ENCODE data around the gene CDX1.

DNA sequence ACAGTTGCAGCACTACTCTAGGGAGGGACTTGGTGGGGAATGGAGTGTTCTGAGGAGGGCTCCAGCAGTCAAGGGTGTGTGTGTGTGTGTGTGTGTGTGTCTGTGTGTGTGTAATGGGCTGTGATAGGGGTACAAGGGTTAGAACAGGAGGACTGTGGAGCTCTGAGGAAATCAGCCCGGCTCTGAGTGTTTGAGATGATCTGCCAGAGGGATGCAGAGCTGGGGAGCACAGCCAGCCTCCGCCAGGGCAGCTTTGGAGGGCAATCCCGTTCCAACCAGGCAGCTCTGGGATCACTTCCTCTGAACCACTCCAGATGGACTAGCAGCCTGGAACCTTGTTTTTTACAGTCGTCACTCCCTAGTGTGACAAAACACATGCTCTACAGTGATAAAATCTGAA, 20.3 kb downstream of the CDX1 start:
- TF ChIP-seq POLR2A (IDR thresholded peaks at IDR 0.05) (no peak), POLR2AphosphoS5 (IDR thresholded peaks at IDR 0.05) (no peak), EP300 (IDR thresholded peaks at IDR 0.05) (no peak)
- TF ChIP-seq, protein P1, sequence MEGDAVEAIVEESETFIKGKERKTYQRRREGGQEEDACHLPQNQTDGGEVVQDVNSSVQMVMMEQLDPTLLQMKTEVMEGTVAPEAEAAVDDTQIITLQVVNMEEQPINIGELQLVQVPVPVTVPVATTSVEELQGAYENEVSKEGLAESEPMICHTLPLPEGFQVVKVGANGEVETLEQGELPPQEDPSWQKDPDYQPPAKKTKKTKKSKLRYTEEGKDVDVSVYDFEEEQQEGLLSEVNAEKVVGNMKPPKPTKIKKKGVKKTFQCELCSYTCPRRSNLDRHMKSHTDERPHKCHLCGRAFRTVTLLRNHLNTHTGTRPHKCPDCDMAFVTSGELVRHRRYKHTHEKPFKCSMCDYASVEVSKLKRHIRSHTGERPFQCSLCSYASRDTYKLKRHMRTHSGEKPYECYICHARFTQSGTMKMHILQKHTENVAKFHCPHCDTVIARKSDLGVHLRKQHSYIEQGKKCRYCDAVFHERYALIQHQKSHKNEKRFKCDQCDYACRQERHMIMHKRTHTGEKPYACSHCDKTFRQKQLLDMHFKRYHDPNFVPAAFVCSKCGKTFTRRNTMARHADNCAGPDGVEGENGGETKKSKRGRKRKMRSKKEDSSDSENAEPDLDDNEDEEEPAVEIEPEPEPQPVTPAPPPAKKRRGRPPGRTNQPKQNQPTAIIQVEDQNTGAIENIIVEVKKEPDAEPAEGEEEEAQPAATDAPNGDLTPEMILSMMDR (IDR thresholded peaks at IDR 0.05): no peak
